ENCODE measurements around the gene TSC22D3. TPM values are rescaled to one million over a fixed set of nuclear protein-coding genes. Genes with fewer than 3 reads are reported as not detected.

Gene TSC22D3
- total and polyA plus RNA-seq, 12 donors, result 132 to 474 (median 298) TPM

DNA sequence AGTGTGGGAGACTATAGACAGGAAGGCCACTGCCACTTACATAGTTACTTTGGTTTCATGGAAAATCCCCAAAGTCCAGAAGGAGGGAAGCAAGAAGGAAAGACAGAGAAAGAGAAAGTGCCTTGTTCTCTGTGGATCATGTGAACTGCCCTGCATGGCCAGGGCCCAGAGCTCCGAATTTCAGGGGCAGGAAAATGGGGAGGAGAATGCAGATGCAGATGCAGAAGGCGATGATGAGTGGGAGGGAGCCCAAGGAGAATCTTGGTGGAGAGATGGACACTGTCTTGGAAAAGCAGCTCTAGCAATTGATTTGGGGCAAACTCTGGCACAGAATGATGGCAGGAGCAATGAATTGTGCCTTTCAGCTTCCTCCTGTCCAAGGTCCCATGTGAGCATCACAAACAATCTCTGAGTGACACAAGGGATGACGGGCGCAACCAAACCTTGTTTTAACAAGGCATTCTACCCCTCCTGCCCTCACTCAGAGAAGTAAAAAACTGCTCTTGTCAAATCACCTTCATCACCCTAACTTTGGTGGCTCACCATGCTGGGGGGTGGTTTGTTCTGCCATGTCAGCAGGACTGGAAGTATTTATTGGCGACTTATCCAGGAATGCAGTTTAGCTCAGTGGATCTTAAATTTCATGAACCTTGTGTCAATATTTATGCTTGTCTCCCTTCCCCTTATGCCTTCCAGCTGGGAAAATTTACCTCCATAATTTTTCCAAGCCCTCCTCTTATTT is 53.5 kb downstream of the TSC22D3 start:
- H3K27me3 ChIP-seq, result no peaks in the 10 kb centered on the region
- WGBS, 4 donors, result 47 to 68% (median 53%) methylated on average over 3 to 5 of the region's 5 CpGs
- no peak for DNase-seq
- H3K36me3 ChIP-seq (replicated peaks in 1 of 2), result no peaks in the 10 kb centered on the region
- H3K9me3 ChIP-seq (replicated peaks in 1 of 3), result no peaks in the 10 kb centered on the region
- H3K4me3 ChIP-seq, result peak overlapping the region in 1 of 4 donors; percentile 8
- no peak for TF ChIP-seq CTCF (IDR thresholded peaks at IDR 0.05)
- TF ChIP-seq POLR2A (IDR thresholded peaks at IDR 0.05), result peak in 1 of 2 donors; percentile 8
- peak overlapping the region in 3 of 5 donors; percentile 70 to 87 (median 71) for H3K27ac ChIP-seq
- intact Hi-C loops (cut with DNase I), result no loop called here
- peaks cover 44 to 71% of the 10 kb centered on the region in 2 donors for H3K4me1 ChIP-seq (replicated peaks in 1 of 2)

GRCh38 chrX:107721318-107721717 is 54.3 kb downstream of the TSC22D3 start:
- intact Hi-C loops (cut with DNase I), result no loop called here
- Histone ChIP-seq H3K27ac (peak overlapping the region; percentile 31 to 87 (median 70)), H3K9me3 (replicated peaks in 1 of 3) (no peaks in the 10 kb centered on the region), H3K27me3 (peaks cover 7% of the 10 kb centered on the region), H3K4me3 (peak overlapping the region in 1 of 4 donors; percentile 8), H3K4me1 (replicated peaks in 1 of 2) (peaks cover 37 to 68% of the 10 kb centered on the region in 2 donors), H3K36me3 (replicated peaks in 1 of 2) (no peaks in the 10 kb centered on the region)
- TF ChIP-seq POLR2A (IDR thresholded peaks at IDR 0.05) (no peak), CTCF (IDR thresholded peaks at IDR 0.05) (no peak)
- DNase-seq, result no peak
- WGBS, 4 donors, result 54 to 73% (median 66%) methylated on average over 9 of the region's 9 CpGs

GRCh38 chrX:107718156-107718621 is 57.4 kb downstream of the TSC22D3 start:
- Histone ChIP-seq H3K27me3 (peaks cover 12% of the 10 kb centered on the region), H3K9me3 (replicated peaks in 1 of 3) (no peaks in the 10 kb centered on the region), H3K36me3 (replicated peaks in 1 of 2) (peaks cover 0 to 21% of the 10 kb centered on the region in 2 donors), H3K4me1 (replicated peaks in 1 of 2) (peaks cover 23 to 47% of the 10 kb centered on the region in 2 donors), H3K27ac (peak overlapping the region in 4 of 5 donors; percentile 87 to 98 (median 96)), H3K4me3 (no peak overlapping the region)
- no peak for TF ChIP-seq POLR2A (IDR thresholded peaks at IDR 0.05)
- peak; percentile 84 to 93 (median 89) for TF ChIP-seq CTCF (IDR thresholded peaks at IDR 0.05)
- peak; percentile 81 to 91 (median 83) for DNase-seq
- WGBS, 4 donors, result 25 to 40% (median 30%) methylated on average over 1 to 3 of the region's 3 CpGs
- intact Hi-C loops (cut with DNase I), result loop anchor here (5.0 to 10.0 kb wide), 3 partner anchors 41 to 59 kb away; partner anchors contain the start of genes NCBP2L (in 2 of the 2) and TSC22D3 (in 2 of the 2)
